Measurements from ENCODE around the gene LMBR1L.
"Not testable (repeated sequence)": the region's sequence is repeated elsewhere in the genome, so short reads cannot be mapped to it uniquely, and the experiment has no call there.

The LMBR1L gene

GRCh38 chr12:49086116-49086515 is 24.5 kb downstream of the LMBR1L start:
- DNase-seq (ENCODE audit: low read depth in 2 of 2) = no peak

GRCh38 chr12:49084438-49084837 is 26.2 kb downstream of the LMBR1L start:
- DNase-seq (ENCODE audit: low read depth in 2 of 2) = no peak

- no peak for DNase-seq (ENCODE audit: low read depth in 2 of 2)
Measured at GRCh38 chr12:49079793-49080192, 30.9 kb downstream of the LMBR1L start.

- DNase-seq (ENCODE audit: low read depth in 2 of 2) = no peak
Measured at GRCh38 chr12:49070971-49071370, 39.7 kb downstream of the LMBR1L start.

GRCh38 chr12:49069507-49070346 is 40.9 kb downstream of the LMBR1L start, which contains the start of gene RHEBL1:
TSS of gene RHEBL1 (minus strand) at chr12:49069979. CDS start at chr12:49069785, 194 bp downstream.
- peak; percentile 93 to 95 for DNase-seq (ENCODE audit: low read depth in 2 of 2)

- DNase-seq (ENCODE audit: low read depth in 2 of 2) = no peak
Measured at GRCh38 chr12:49068879-49069506, 41.7 kb downstream of the LMBR1L start.

- DNase-seq (ENCODE audit: low read depth in 2 of 2) = no peak
Measured at GRCh38 chr12:49066120-49066519, 44.5 kb downstream of the LMBR1L start.

- no peak for DNase-seq (ENCODE audit: low read depth in 2 of 2)
Measured at GRCh38 chr12:49064767-49065152, 45.9 kb downstream of the LMBR1L start.

- not testable (repeated sequence) for DNase-seq (ENCODE audit: low read depth in 2 of 2)
Measured at GRCh38 chr12:49061916-49062315, 48.7 kb downstream of the LMBR1L start.

- no peak for DNase-seq (ENCODE audit: low read depth in 2 of 2)
Measured at GRCh38 chr12:49061157-49061650, 49.4 kb downstream of the LMBR1L start.

- DNase-seq (ENCODE audit: low read depth in 2 of 2) = peak; percentile 67 to 70
Measured at GRCh38 chr12:49060237-49061156, 50.1 kb downstream of the LMBR1L start, which contains the start of gene KMT2D. TSS of gene KMT2D (minus strand) at chr12:49060794. CDS start at chr12:49055324, 5,470 bp downstream.

- no peak for DNase-seq (ENCODE audit: low read depth in 2 of 2)
Measured at GRCh38 chr12:49059299-49060171, 51.1 kb downstream of the LMBR1L start.

GRCh38 chr12:49059045-49059298 is 51.7 kb downstream of the LMBR1L start:
- DNase-seq (ENCODE audit: low read depth in 2 of 2) = no peak

- DNase-seq (ENCODE audit: low read depth in 2 of 2) = no peak
Measured at GRCh38 chr12:49058366-49059044, 52.1 kb downstream of the LMBR1L start.

- DNase-seq (ENCODE audit: low read depth in 2 of 2) = no peak
Measured at GRCh38 chr12:49057888-49058287, 52.8 kb downstream of the LMBR1L start.

GRCh38 chr12:49055978-49056754 is 54.5 kb downstream of the LMBR1L start:
- DNase-seq (ENCODE audit: low read depth in 2 of 2) = no peak

- DNase-seq (ENCODE audit: low read depth in 2 of 2) = no peak
Measured at GRCh38 chr12:49055092-49055491, 55.6 kb downstream of the LMBR1L start.

- DNase-seq (ENCODE audit: low read depth in 2 of 2) = no peak
Measured at GRCh38 chr12:49054524-49054923, 56.1 kb downstream of the LMBR1L start.

- DNase-seq (ENCODE audit: low read depth in 2 of 2) = no peak
Measured at GRCh38 chr12:49054096-49054495, 56.6 kb downstream of the LMBR1L start.
